GM19468 (cell line): ENCODE data around the gene RDH14.

Experiments used
- ATAC-seq: cut with Tn5 transposase; IDR thresholded peaks from one replicate; pipeline ENCODE4 v1.9.1; 2021; ENCODE audit warnings: mild to moderate bottlenecking, moderate library complexity, moderate number of reproducible peaks; ENCODE audit not compliant: unreplicated experiment; ENCODE audit errors: extremely low read depth

Gene RDH14

GRCh38 chr2:18560031-18560796, at the start of gene RDH14:
Gene RDH14, minus strand, starts transcription at chr2:18560653. Its CDS starts 81 bp downstream, at chr2:18560572.
- peak; percentile 89 for ATAC-seq

GRCh38 chr2:18610090-18610489, 49.6 kb upstream of the RDH14 start:
- ATAC-seq: no peak

- ATAC-seq: no peak
Measured at GRCh38 chr2:18605115-18605514, 44.7 kb upstream of the RDH14 start.

- ATAC-seq: no peak
Measured at GRCh38 chr2:18604531-18604885, 44.1 kb upstream of the RDH14 start.

- no peak for ATAC-seq
Measured at GRCh38 chr2:18603854-18604530, 43.5 kb upstream of the RDH14 start.

- no peak for ATAC-seq
Measured at GRCh38 chr2:18602298-18602697, 41.8 kb upstream of the RDH14 start.

- ATAC-seq: no peak
Measured at GRCh38 chr2:18600255-18600613, 39.8 kb upstream of the RDH14 start.

- no peak for ATAC-seq
Measured at GRCh38 chr2:18599509-18600254, 39.2 kb upstream of the RDH14 start.

GRCh38 chr2:18598848-18599484, 38.5 kb upstream of the RDH14 start:
- ATAC-seq: no peak

- ATAC-seq: no peak
Measured at GRCh38 chr2:18597618-18598017, 37.2 kb upstream of the RDH14 start.

GRCh38 chr2:18596993-18597392, 36.5 kb upstream of the RDH14 start:
- ATAC-seq: no peak

- no peak for ATAC-seq
Measured at GRCh38 chr2:18593496-18593895, 33.0 kb upstream of the RDH14 start.

GRCh38 chr2:18592372-18592771, 31.9 kb upstream of the RDH14 start:
- no peak for ATAC-seq

GRCh38 chr2:18589354-18589753, 28.9 kb upstream of the RDH14 start, which contains the start of gene NT5C1B:
Gene NT5C1B, minus strand, starts transcription at chr2:18589569. Its CDS starts 101 bp downstream, at chr2:18589468.
- ATAC-seq: no peak

- no peak for ATAC-seq
Measured at GRCh38 chr2:18588802-18589201, 28.3 kb upstream of the RDH14 start.

GRCh38 chr2:18588049-18588448, 27.6 kb upstream of the RDH14 start:
- no peak for ATAC-seq

GRCh38 chr2:18585526-18585925, 25.1 kb upstream of the RDH14 start:
- no peak for ATAC-seq

- no peak for ATAC-seq
Measured at GRCh38 chr2:18584608-18584954, 24.1 kb upstream of the RDH14 start.

GRCh38 chr2:18583905-18584607, 23.6 kb upstream of the RDH14 start:
- no peak for ATAC-seq

GRCh38 chr2:18580606-18581005, 20.2 kb upstream of the RDH14 start:
- ATAC-seq: no peak
